Liver (tissue), 9 donors: Measurements from ENCODE around the gene ADGRA1. TPM values are rescaled to one million over a fixed set of nuclear protein-coding genes. Genes with fewer than 3 reads are reported as not detected.

Experiments used
- DNase-seq: peaks from one replicate; pipeline ENCODE4 v3.0.0-alpha.2; 2017; ENCODE audit warnings: low spot score
- H3K27ac ChIP-seq, 2 donors: one replicate each; pipeline ENCODE4 v1.7.0; 2013; ENCODE audit warnings: inconsistent platforms in 2 of 2, low read length in 2 of 2, control low read depth in 1 of 2, low read depth in 1 of 2, mild to moderate bottlenecking in 1 of 2
- H3K27me3 ChIP-seq, 4 donors: one replicate each; pipeline versions ENCODE4 v1.6.1 to v1.7.0; 2013; ENCODE audit warnings: low read length in 3 of 4, inconsistent platforms in 1 of 4, mild to moderate bottlenecking in 1 of 4, moderate library complexity in 1 of 4; ENCODE audit not compliant: control insufficient read depth in 4 of 4, insufficient read depth in 4 of 4
- H3K36me3 ChIP-seq, 4 donors: one replicate each; pipeline versions ENCODE4 v1.6.1 to v1.7.0; 2013; ENCODE audit warnings: low read length in 3 of 4, mild to moderate bottlenecking in 3 of 4, low read depth in 1 of 4, moderate library complexity in 1 of 4; ENCODE audit not compliant: control insufficient read depth in 4 of 4, insufficient read depth in 3 of 4
- H3K4me1 ChIP-seq, 4 donors: one replicate each; pipeline versions ENCODE4 v1.6.1 to v1.7.0; 2013; ENCODE audit warnings: low read length in 3 of 4, mild to moderate bottlenecking in 3 of 4, moderate library complexity in 1 of 4; ENCODE audit not compliant: control insufficient read depth in 4 of 4, insufficient read depth in 4 of 4
- H3K4me3 ChIP-seq, 3 donors: one replicate each; pipeline versions ENCODE4 v1.6.1 to v1.7.0; 2013; ENCODE audit warnings: low read length in 3 of 3, control low read depth in 1 of 3, low read depth in 1 of 3, mild to moderate bottlenecking in 1 of 3
- H3K9ac ChIP-seq, 2 donors: one replicate each; pipeline ENCODE4 v1.7.0; 2013; ENCODE audit warnings: low read length in 2 of 2, mild to moderate bottlenecking in 2 of 2, moderate library complexity in 2 of 2, control low read depth in 1 of 2, low read depth in 1 of 2
- H3K9me3 ChIP-seq, 4 donors: one replicate each; pipeline versions ENCODE4 v1.6.1 to v1.7.0; 2013; ENCODE audit warnings: low read length in 3 of 4; ENCODE audit not compliant: control insufficient read depth in 4 of 4
- CTCF ChIP-seq: fragments of 150-350 bp; IDR thresholded peaks from 2 replicates; pipeline ENCODE4 v1.5.1; 2017; ENCODE audit warnings: improper control_type of control experiment, low read depth, low read length; ENCODE audit not compliant: missing input control
- FOXA1 ChIP-seq: IDR thresholded peaks from 2 replicates; pipeline ENCODE4 v1.6.1; 2016; ENCODE audit warnings: antibody characterized with exemption
- FOXA2 ChIP-seq: IDR thresholded peaks from 2 replicates; pipeline ENCODE4 v1.6.1; 2016; ENCODE audit warnings: antibody characterized with exemption
- GABPA ChIP-seq, 2 donors: IDR thresholded peaks in 1 of 2; conservative IDR thresholded peaks in 1 of 2; 2 replicates each; pipeline ENCODE4 v1.6.1; 2016; ENCODE audit warnings: antibody characterized with exemption in 2 of 2, mild to moderate bottlenecking in 1 of 2, moderate library complexity in 1 of 2
- HNF4A ChIP-seq, 2 donors: conservative IDR thresholded peaks; 2 replicates each; pipeline ENCODE4 v1.6.1; 2016; ENCODE audit warnings: antibody characterized with exemption in 2 of 2, mild to moderate bottlenecking in 2 of 2
- HNF4G ChIP-seq: IDR thresholded peaks from 2 replicates; pipeline ENCODE4 v1.6.1; 2016; ENCODE audit warnings: antibody characterized with exemption
- JUND ChIP-seq, 2 donors: IDR thresholded peaks; 2 replicates each; pipeline ENCODE4 v1.6.1; 2016; ENCODE audit warnings: antibody characterized with exemption in 2 of 2
- NR2F2 ChIP-seq: IDR thresholded peaks from 2 replicates; pipeline ENCODE4 v1.6.1; 2016; ENCODE audit warnings: antibody characterized with exemption
- RAD21 ChIP-seq, 2 donors: IDR thresholded peaks; 2 replicates each; pipeline ENCODE4 v1.6.1; 2016; ENCODE audit warnings: antibody characterized with exemption in 2 of 2, mild to moderate bottlenecking in 2 of 2
- REST ChIP-seq: IDR thresholded peaks from 2 replicates; pipeline ENCODE4 v1.6.1; 2016; ENCODE audit warnings: antibody characterized with exemption, mild to moderate bottlenecking
- TAF1 ChIP-seq: conservative IDR thresholded peaks from 2 replicates; pipeline ENCODE4 v1.6.1; 2016; ENCODE audit warnings: antibody characterized with exemption, mild to moderate bottlenecking
- YY1 ChIP-seq: IDR thresholded peaks from 2 replicates; pipeline ENCODE4 v1.6.1; 2016; ENCODE audit warnings: antibody characterized with exemption, mild to moderate bottlenecking
- ZBTB33 ChIP-seq: IDR thresholded peaks from 2 replicates; pipeline ENCODE4 v1.6.1; 2016; ENCODE audit warnings: antibody characterized with exemption
- WGBS: extraction: QIAGEN DNeasy Blood & Tissue Kit; methylation state at CpG from one replicate; pipeline ENCODE4 v1.1.7; 2013; 5-methylcytosine and 5-hydroxymethylcytosine counted together
- polyA plus RNA-seq, 2 donors: library from polyadenylated mRNA; stranded (reverse) in 1 of 2; unstranded in 1 of 2; fragments of 200-250 nt in 1 of 2; fragments of >200 nt in 1 of 2; fragmentation: Nextera tagmentation in 1 of 2; extraction: Ambion mirVana in 1 of 2; gene quantifications; one replicate each; pipeline versions ENCODE4 v1.2.1 to v1.2.3, GENCODE V29; 2013 to 2015
- total RNA-seq, 2 donors: library from RNA; depleted of rRNA; stranded (reverse); fragments of >200 nt; gene quantifications; one replicate each; pipeline ENCODE4 v1.2.3, GENCODE V29; 2014
- TF ChIP-seq, protein P1 (sequence below): IDR thresholded peaks from 2 replicates; pipeline ENCODE4 v1.6.1; 2016; ENCODE audit warnings: antibody characterized with exemption
- TF ChIP-seq, protein P2 (sequence below): IDR thresholded peaks from 2 replicates; pipeline ENCODE4 v1.6.1; 2016; ENCODE audit warnings: antibody characterized with exemption
- donor health status: healthy.
- donor health status: healthy.
- donor health status: healthy.
- donor health status: healthy.
- donor health status: healthy.

ADGRA1 gene
- total and polyA plus RNA-seq, 4 donors: 0.08 to 0.70 (median 0.12) TPM; not detected in 1

DNA sequence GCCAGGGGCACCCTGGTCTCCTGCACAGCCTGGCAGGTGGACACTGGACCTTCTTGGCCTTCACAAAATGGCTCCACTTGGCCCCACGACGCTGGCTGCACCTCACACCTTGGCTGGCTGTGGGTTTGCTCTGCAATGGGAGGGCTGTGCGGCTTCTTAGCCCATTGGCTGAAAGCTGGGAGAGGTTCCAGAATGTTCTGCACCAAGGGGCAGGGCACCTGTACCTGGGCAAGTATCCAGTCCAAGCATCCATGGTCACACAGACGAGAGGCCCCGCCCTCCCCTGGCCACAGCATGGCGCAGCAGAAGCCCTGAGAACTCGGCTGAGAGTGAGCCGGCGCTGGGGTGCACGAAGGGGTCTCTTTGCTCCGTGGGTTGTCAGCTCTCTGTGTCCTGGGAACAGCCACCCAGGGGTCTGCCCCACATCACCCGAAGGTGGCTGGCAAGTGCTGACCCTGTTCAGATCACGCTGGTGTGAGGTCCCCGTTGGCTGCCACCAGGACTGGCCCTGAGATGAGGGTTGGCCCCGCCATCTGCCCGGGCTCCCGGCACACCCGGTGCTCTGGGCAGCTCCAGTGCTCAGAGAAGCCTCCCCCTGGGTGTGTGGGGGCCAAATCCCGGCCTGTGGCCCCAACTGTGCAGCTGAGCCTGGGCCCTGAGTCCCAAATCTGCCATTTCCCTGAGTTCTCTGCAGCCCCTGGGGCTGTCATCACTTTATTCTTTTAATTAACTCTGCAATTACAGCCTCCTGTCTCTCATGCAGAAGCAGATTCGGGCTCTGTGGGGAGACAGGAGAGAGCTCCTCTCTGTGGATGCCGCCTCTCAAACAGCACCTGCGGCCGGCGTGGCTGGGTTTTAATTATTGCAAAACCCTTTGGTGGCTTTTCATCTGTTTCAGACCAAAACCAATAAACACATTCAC, 19.4 kb upstream of the ADGRA1 start (continued):
- TF ChIP-seq REST: no peak
- TF ChIP-seq FOXA1: no peak

- DNase-seq: no peak
- no peak overlapping the region for H3K4me3 ChIP-seq
- H3K4me1 ChIP-seq: no peaks in the 10 kb centered on the region
- no peak overlapping the region for H3K27ac ChIP-seq
- H3K9me3 ChIP-seq: no peaks in the 10 kb centered on the region
- no peaks in the 10 kb centered on the region for H3K36me3 ChIP-seq
- 68% methylated on average over 23 of the region's 23 CpGs for WGBS
- TF ChIP-seq, protein P1, sequence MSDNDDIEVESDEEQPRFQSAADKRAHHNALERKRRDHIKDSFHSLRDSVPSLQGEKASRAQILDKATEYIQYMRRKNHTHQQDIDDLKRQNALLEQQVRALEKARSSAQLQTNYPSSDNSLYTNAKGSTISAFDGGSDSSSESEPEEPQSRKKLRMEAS: no peak
- TF ChIP-seq, protein P2, sequence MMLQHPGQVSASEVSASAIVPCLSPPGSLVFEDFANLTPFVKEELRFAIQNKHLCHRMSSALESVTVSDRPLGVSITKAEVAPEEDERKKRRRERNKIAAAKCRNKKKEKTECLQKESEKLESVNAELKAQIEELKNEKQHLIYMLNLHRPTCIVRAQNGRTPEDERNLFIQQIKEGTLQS: no peak
- TF ChIP-seq FOXA1 (no peak), REST (no peak), HNF4G (no peak), RAD21 (IDR thresholded peaks at IDR 0.05) (no peak), FOXA2 (no peak), ZBTB33 (no peak), NR2F2 (no peak), JUND (IDR thresholded peaks at IDR 0.05) (no peak), TAF1 (no peak), YY1 (no peak), GABPA (IDR thresholded peaks at IDR 0.05 in 1 of 2, conservative IDR thresholded peaks at IDR 0.05 in 1 of 2) (no peak), HNF4A (conservative IDR thresholded peaks at IDR 0.05) (no peak), CTCF (no peak)
- no peak overlapping the region for H3K9ac ChIP-seq
- peaks cover 0 to 4% (median 0%) of the 10 kb centered on the region in 4 donors for H3K27me3 ChIP-seq
Observed at GRCh38 chr10:133069033-133069525, 18.6 kb upstream of the ADGRA1 start.
